HG02642 (cell line): ENCODE results near the gene FBXO15.

Experiments
- ATAC-seq: cut with Tn5 transposase; IDR thresholded peaks from one replicate; pipeline ENCODE4 v1.9.1; 2021; ENCODE audit warnings: mild to moderate bottlenecking; ENCODE audit not compliant: unreplicated experiment, poor library complexity

Gene FBXO15

DNA sequence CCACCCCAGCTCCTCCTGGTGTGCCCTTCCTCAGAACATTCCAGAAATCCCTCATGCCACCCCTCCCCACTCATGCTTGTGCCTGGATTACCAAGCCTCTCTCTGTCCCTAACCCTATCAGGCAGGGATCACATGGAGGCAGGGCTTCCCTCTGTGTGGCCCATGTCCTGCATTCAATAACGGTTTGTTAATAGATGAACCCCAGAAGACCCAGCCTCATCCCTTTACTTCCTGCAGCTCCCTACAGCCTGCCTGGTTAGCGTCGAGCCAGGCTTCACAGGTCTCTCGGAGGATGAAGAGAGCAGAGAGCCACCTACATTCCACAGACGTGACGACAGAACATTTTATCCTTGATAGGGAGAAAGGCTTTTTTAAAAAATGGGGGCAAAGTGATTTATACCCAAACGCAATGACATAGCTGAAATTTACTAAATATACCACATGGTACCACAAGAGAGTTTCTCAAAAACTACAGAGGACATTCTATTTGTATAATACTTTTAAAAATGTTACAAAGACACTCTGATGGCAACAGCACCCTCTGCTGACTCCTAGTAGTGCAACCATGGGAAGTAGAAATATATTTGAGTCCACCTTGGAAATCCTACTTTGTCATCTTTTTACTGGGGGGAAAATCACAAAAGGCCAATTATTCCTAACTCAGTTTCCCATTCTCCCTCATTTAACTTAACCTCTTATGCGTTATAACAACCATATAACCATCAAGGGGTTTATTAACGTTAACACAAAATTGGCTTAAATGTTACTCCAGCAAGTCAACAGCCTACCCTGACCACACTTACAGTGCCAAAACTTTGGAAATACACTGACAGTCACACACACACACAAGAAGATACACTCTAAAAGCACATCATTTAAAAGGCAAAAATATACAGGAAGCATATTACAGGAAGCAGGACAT, 30.7 kb downstream of the FBXO15 start:
- ATAC-seq = no peak

- no peak for ATAC-seq
These were observed 32.6 kb downstream of the FBXO15 start for GRCh38 chr18:74115046-74115445.

DNA sequence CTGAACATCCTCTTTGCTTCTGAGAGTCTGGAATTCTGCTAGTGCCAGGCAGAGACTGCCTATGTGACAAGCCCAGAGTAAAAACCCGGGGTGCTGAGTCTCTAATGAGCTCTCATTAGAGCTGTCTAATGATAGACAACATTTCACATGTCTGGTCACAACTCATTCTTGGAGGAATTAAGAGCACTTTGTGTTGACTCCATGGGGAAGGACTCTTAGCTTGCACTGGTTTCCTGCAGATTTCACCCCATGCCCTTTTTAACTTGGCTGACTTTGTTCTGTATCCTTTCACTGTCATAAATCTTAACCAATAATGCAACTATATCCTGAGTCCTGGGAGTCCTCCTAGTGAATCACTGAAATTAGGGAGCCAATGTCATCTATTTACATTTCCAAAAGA, 33.5 kb downstream of the FBXO15 start:
- no peak for ATAC-seq

DNA sequence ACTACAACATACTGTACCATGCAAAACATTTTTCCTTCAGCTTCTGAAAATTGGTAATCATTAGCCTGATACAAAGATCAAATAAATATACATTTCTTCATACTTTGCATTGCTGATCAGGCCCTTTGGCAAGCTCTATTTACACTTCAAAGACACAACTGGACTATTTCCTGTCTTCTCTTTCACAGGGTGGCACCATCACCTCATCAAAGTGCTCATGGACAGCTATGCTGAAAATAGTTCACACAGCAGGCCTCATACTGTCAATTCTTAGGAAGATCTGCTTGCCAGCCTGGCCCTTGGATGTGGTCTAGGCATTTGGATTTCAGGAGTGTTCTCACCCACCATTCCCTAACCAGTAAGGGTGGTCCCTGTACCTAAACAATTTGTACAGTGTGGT, 33.9 kb downstream of the FBXO15 start:
- ATAC-seq = no peak

DNA sequence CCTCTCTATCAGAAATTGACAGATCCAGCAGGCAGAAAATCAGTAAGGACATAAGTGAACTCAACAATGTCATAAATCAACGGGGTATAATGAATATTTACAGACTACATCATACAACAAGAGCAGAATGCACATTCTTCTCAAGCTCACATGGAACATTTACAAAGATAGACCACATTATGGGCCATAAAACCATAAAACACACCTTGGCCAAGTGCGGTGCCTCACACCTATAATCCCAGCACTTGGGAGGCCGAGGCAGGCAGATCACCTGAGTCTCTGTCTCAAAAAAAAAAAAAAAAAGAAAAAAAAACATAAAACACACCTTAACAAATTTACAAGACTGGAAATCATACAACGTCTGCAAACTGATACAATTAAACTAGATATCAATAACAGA, 36.7 kb downstream of the FBXO15 start:
- no peak for ATAC-seq

GRCh38 chr18:74110149-74110548, 37.5 kb downstream of the FBXO15 start:
- ATAC-seq = no peak

GRCh38 chr18:74108460-74108859, 39.2 kb downstream of the FBXO15 start:
- no peak for ATAC-seq

DNA sequence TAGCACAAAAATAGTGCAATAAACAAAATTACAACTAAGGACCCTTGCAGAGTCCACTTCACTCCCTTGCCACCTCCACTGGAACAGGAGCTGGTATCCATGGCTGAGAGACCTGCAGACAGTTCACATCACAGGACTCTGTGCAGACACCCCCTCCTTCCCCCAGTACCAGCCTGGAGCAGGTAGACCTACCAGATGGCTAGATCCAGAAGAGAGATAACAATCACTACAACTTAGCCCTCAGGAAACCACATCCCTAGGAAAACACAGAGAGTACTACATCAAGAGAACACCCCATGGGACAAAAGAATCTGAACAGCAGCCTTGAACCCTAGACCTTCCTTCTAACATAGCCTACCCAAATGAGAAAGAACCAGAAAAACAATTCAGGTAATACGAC, 49.8 kb downstream of the FBXO15 start:
- no peak for ATAC-seq

GRCh38 chr18:74092922-74093321, 54.7 kb downstream of the FBXO15 start:
- no peak for ATAC-seq

DNA sequence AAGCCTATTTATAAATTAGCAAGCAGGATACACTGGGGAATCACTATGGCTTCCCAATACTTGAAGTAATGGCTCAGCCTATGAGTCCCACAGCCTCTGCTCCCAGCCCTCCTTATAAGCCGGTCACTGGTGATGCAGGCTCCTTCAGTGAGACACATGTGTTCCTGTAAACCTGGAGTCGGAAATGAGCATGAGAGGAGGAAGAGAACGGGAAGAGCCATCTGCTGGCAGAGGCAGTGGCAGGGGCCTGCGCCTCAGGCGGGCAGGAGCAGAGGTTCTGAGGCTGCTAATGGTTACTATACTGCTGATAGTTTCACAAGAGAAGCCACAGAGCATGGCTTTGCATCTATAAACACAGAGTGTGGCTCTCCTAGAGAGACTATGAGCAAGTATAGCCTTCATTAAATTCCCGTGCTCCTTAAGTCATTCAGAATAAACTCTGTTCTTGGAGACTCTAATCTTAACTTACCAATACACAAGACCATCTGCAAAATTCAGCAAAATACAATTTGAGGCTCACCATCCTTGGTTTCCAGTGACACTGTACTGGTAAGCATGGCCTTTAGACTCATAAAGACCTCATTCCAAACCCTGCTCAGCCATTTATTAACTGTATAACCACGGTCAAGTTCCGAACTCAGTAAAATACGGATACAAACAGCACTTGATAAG, 63.3 kb downstream of the FBXO15 start:
- ATAC-seq = no peak

DNA sequence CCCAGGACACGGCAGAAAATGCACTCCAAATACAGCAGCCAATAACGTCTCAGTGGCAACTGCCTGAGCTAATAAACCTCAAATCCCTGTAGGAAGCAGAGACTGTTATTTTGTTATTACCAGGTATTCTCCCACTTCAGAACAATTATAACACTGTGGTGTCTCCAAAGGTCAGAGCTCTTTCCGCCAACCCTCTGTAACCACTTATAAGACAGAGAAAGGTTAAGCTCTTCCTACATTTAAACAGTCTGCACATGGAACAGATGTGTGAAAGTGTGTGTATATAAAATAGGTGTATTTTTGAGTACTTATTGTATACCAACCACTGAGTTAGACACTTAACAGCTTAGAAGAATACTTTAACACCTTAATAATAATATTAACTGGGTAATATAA, 64.1 kb downstream of the FBXO15 start:
- ATAC-seq = no peak

GRCh38 chr18:74082742-74083556, 64.7 kb downstream of the FBXO15 start:
- ATAC-seq = no peak

- peak; percentile 85 for ATAC-seq
These were observed 65.5 kb downstream of the FBXO15 start for GRCh38 chr18:74081966-74082741.

DNA sequence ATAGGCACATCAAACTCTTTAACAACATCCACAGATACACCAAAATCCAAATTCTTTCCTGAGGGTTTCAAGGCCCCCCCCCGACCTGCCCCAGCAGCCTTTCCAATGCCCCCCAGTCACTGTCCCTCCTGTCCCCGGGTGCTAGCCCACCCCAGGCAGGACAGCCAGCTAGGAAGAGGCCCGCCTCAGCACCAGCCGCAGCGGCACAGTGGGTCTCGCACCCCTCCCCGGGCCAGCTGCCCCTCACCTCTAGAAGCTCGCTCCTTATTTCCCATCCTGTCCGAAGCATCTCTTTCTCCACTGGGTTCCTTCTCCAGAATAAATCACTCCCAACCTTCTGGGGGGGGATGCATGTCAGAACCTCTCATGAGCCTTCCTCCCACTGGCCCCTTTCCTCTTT, 69.4 kb downstream of the FBXO15 start:
- no peak for ATAC-seq

- ATAC-seq = no peak
These were observed 72.7 kb downstream of the FBXO15 start for GRCh38 chr18:74074668-74075564.

- no peak for ATAC-seq
These were observed 73.5 kb downstream of the FBXO15 start for GRCh38 chr18:74073957-74074667.

DNA sequence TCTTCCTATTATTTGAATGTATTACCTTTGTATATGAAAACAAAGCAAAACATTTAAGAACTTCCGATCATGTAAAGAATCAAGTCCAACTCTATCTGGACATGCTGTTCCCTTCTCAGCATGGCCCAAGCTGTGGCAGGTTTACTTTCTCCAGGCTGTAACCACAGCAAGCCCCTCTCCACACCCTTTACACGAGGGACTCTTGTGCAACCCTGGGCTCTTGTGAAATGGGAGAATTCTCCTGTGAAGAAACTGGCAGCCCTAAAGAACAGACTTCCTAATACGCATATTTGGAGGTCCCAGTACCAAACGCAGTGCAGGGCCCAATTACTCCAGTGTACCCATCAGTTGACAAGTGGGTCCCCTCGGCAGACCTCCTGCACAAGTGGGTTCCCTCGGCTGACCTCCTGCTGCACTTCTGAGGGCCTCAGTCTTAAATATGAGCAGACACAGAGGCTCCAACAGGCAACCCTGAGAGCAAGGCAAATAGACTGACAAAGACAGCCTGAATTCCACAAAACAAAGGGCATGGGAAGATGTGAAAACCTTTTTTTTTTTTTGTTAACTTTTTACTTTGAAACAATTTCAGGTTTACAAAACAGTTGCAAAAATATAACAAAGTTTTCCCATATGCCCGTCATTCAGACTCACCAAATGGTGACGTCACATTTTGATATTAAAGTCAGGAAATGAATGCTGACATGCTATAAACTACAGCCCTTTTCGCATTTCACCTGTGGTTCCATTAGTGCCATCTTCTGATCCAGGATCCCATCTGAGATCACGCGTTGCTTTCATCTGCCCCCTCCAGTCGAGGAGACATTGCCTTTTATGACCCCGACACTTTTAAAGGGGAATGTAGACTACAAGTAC, 78.2 kb downstream of the FBXO15 start:
- ATAC-seq = no peak

DNA sequence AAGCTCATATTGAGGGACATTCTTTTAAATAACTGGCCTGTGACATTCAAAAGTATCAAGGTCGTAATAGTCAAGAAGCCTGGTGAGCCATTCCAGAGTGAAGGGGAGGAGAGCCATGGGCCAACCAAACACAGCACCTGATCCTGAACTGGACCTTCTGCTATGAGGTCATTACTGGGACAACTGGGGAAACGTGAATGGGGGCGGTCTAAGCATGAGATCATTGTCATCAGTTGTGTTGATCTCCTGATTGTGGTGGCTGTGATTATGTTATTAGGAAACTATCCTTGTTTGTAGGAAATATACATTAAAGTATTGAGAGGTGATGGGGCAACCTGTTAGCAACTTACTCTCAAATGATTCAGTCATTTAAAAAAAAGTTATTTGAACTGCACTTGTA, 79.3 kb downstream of the FBXO15 start:
- no peak for ATAC-seq
